HG03108 (cell line): ENCODE measurements around the gene PKP1.

Experiments used
- ATAC-seq: cut with Tn5 transposase; IDR thresholded peaks from one replicate; pipeline ENCODE4 v1.9.1; 2021; ENCODE audit warnings: moderate library complexity; ENCODE audit not compliant: unreplicated experiment

PKP1 gene

DNA sequence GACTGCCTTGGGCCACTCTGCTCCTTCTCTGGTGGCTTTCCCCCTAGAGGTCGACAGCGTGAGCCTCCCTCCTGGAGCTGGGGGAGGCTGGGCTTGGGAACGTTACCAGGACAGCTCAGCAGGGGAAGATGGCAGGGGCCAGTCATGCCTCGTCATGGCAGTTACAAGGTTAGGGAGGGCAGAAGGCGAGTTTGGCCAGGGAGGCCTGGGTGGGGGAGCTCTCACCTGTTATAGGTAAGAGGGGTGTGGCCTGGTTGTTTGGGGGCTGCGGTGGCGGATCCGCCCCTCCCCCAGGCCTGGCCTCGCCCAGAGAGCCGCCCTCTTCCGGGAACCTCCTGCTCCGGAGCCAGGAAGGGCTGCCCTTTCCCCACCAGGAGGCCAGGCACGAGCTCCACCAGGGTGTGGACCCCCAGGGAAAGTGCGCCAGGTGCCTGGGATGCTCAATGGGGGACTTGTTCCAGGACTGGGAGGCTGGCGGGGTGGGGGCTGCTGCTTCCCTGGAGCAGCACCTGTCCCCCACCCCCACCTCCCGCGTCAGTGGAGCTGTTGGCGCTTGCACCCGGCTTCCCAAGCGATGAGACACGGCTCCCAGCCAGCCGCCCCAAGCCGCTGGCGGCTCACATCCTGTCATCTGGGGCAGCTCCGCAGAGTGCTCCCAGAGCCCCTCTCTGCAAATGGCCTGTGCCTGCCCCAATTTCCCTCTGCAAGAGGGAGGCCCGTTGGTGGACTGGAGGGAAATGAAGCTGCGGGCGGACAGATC, 23.6 kb upstream of the PKP1 start:
- ATAC-seq, result no peak

DNA sequence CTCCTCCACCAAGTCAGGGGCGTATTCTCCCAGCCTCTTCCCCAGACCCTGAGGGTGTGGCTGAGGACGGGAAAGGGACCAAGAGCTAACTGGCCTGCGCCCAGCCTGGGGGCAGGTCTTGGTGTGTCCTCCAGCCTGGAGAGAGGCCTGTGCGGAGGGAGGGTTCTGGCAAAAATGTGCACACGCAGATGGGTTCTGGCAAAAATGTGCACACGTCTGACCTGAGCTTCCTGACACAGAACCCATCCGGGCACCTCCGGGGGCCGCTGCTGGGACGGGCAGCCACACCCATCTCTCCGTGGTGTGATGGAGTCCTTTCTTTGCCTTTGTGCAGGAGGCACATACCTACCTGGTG, 23.1 kb upstream of the PKP1 start:
- no peak for ATAC-seq

DNA sequence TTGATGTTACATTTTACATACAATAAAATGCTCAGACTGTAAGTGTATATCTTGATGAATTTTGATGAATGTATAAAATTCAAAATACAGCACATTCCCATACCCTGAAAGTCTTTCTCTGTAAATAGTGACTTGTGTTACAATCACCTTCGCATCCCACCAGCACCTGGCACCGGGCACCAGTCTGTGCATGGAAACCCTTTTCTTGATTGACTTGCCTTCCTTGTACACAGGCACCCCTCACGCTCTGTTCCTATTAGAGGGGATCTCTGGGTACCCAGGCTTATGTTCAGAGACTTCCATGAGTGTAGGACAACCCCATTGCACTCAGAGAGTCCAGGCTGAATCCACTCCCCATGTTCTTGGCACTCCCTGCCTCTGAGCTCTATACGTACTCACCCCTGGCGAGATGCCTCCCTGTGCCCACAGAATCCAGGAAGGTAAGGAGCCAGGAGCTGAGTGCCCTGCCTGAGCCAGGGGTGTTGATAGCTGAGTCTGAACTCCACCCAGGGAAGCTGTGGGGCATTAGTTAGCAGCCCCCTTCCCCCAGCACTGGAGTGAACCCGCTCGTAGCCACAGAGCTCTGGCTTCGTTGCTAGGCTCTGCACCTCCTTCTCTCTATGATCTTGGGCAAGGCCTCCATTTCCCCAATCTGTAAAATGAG, 22.5 kb upstream of the PKP1 start:
- ATAC-seq, result no peak

DNA sequence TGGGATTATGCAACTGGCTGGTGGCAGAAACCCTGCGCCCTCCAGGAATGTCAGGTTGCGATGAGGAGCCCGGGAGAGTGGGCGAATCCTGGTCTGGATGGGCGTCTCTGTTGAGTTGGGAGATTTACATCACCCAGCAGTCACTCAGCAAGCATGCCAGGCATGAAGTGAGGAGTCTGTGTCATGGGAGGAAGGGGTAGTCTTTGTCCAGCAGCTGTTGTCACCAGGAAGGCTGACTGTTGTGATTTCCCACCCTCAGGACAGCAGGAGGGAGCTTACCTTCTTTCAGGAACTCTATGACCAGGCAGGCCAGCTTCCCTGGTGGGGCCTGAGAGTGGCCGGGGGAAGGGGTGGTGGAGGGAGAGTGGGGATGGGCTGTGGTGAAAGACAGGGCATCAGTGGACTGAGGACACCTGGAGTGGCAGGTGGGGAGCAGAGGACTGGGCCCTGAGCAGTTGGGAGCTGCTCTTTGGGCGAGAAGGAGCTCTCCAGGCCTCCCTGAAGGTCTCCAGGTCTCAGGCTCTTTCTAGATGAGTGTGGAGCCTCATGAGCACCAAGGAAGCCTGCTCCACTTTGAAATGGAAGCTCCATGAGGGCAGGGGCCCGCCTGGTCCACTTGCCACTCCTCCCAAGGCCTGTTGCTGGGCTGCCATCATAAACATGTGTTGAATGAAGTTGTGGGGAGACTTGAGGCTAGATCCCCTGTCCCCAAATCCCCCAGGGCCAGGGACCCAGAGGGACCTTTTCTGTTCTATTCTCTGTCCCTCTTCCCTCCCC, 21.3 kb upstream of the PKP1 start:
- no peak for ATAC-seq

DNA sequence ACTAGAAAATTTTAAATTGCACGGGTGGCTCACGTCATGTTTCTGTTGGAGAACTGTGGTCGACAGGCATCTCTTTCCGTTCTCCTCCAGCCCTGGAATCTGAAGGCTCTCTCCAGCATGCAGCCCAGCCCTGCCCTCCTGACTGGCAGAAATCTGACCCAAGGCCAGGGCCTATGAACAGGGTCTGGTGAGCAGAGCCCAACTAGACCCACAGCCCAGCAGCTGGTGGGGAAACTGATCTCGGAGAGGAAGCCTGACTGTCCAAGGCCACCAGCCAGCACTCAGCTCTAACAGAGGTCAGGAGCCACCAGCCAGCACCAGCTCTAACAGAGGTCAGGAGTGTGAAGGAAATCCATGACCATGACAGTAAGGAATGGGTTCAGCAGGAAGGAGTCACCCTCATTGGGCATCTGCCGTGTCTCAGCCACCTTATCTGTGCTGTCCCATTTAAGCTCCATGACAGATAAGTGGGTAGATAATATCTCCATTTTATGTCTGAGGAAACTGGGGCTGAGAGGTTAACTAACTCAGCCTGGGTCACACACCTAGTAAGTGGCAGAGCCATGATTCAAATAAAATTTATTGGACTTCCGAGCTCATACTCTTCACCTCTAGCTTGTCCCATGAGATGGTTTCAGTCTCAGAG, 20.2 kb upstream of the PKP1 start:
- ATAC-seq, result no peak

DNA sequence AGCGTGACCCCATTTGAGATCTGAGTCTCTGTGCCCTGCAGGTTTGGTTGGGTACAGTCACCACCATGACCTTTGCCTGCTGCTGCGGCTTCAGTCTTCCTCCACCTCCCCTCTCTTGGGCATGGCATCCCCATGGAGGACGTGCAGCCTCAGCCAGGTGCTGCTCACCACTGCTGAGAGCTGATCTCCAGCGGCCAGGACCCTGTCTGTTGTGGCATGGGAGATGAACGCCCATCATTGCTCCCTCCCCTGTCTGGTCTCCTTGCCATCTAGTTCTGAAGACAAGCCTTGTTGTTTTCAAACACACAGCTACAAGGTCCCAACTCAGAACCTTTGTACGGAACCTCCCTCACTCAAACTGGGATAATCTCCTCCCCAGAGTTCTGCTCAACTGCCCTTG, 19.2 kb upstream of the PKP1 start:
- ATAC-seq, result no peak

DNA sequence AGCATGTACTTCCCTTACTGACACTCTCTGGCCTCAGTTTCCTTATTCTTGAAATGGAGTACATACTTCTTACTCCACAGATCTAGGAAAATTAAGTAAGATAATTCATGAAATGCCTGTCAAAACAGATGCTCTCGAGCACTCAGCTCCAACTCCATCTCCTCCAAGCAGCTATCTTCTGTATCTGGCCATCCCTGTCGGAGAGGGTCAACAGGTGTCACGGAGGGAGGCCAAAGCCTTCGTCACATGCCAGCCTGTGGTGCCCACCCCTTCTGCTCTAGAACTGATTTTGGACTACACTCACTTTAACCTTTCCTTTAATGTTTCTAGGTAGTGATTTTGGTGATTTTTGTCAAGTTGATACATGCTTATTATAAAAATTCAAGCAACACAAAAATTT, 18.8 kb upstream of the PKP1 start:
- no peak for ATAC-seq

DNA sequence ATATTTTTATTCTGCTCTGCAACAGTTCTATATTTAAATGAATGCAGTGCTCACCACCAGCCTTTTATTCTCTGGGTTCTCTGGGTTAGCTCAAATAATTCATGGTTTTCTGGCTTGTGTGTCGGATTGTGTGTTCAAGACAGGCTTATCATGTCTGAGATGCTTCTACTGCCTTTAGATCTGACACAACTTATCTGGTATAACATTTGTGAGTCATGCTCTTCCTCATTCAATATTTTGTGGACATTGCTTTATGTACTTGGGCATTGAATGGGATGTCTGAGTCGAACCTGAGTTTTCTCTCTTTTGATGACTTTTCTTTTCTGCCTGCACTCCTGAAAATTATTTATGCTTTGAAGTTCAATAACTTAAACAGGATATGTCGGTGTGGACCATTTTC, 17.6 kb upstream of the PKP1 start:
- no peak for ATAC-seq

DNA sequence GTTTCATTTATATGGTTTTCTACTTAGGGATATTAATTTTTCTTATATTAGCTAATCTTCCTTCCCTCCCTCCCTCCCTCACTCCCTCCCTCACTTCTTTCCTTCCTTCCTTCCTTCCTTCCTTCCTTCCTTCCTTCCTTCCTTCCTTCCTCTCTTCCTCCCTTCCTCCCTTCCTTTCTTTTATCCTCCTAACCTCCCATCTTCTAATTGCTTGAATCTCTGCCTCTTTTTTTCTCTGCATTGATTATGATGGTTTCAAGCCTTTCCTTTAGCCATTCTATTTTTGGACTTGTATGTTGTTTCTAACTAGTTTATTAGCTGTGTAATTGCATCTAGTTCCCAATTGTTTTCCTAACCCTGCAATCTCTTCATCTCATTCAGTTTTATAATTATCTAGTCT, 17.0 kb upstream of the PKP1 start:
- ATAC-seq, result no peak

DNA sequence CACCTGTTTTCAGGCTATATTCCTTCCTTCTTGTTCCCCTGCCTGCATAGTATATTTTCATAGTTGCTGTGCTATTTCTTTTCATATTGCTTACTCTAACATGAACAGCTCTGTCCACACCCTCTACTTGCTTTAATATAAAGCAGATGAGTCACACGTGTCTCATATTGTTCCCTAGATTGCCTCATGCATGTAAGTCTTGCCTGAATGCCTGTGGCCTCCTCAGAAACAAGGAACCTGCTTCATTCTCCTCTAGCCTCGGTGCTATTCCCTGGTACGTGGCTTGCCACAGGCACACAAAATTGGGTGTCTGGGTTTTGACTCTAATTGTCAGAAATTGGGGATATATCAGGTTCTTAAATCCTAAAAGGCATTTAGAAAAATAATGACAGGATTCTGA, 16.5 kb upstream of the PKP1 start:
- no peak for ATAC-seq

DNA sequence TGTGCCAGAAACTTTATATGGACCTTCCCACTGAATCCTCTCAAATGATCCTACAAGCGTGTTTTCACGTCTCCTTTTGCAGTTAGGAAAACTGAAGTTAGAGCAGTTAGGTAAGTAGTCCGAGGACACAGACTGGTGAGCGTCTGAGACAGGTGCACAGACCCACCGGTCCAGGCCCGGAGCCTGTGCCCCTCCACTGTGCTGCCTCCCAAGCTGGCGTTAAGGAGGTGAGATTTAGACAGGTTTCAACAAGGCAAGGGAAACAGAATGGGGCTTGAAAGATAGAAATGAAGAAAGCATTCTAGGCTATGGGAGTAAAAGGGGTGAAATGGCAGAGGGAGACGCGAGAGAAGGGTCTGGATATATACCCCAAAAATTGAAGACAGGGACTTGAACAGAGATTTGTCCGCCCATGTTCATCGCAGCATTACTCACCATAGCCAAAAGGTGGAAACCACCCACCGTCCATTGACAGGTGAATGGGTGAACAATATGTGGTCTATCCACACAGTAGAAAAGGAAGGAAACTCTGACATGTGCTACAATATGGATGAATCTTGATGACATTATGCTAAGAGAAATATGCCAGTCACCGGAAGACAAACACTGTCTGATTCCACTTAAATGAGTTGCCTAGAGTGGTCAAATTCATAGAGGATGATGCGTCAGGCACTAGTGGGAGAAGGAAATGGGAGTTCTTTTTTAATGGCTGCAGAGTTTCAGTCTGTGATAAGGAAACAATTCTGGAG, 15.7 kb upstream of the PKP1 start:
- ATAC-seq, result no peak

DNA sequence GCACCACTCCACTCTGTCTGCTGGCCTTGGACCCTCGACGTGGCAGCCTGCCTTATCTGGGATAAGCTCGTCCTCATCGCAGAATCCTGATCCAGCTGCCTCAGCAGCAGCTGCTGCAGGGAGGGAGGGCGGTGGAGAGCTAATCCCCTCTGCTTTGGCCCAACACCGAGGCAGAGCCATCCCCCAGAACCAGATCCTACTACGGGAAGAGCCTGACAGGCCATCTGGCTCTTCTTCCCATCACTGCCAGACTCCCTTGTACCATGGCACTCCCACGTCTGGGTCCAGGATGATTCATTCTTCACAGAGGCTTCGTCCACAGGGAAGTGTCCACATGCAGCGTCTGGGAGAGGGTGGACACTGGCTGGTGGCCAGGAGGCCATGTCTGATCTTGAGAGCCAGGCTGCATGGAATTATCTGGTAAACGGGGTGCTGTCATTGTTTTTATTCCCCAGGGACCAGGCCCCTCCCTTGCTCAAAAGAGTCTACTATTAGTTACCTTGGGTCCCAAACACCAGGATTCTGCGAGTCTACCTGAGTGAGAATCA, 14.6 kb upstream of the PKP1 start:
- ATAC-seq, result no peak

DNA sequence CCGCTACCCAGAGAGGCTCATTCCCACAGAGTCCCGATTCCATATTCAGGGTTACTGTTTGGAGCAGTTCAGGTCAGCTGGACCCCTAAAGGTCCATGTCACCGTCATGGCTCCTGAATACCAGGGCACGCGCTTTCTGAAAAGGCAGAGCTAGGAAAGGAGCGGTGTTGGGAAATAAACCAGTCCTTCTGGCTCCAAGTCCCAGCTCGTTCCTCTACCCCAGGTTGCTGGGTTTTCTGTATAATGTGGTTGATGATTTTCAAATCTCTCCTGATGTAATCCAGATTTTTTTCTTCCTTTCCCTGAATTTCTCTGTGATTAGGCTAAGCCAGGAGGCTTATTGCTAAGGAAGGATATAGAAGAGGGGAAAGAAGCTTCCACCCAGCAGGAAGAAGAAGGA, 14.0 kb upstream of the PKP1 start:
- ATAC-seq, result no peak

DNA sequence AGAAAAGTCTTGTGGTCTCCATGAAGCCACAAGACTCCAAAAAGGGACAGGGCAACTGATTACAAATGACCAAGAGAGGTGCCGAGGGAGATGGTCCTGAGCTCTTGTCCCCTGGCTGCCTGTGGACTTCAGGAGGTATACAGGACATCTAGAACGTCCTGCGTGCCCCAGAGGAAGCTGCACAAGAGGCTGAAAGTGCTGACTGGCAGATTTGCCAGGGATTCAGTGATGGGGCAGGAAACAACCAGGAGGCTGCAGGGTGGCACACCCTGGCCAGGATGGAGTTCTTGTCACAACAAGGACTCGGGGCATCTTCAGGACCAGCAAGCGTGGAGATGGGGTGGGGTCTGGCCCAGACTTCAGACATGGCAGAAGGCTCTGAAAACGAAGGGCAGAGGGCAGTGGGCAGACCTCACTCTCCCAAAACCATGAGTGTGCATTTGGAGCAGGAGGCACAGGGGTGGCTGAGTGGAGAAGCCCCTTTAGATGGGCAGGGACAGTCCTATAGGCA, 13.4 kb upstream of the PKP1 start:
- ATAC-seq, result no peak

DNA sequence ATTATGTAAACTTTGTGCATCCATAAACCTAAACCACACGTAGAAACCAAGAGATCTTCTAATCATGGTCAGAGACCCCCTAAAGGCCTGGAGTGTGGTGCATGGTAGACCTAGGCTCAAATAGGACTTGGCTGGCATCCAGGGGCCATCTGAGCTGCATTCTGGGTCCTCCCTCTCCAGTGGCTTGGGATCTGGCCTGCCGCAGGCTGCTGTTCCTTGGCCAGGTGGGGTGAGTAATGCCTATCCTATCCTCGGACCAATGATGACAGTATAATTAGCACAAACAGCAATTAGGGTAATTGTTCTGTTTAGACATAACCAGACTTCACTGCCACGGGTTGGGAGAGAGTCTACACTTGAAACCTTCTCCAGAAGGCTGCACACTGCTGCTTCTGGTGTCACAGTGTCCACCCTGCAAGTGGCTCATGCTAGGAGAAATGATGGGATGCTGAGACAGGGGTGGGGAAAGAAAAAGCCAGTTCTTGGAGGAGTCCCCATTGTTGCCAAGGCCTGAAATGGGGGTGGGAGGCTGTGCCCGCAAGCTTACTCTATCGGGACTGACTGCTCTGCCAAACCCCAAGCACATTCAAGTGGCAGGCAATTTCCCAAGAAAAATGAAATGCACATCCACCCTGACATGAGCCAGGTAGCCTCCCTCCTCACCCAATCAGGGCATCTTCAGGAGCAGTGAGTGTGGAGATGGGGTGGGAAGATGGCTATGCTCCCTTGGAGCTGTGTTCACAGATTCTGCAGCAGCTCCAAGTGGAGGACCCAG, 12.5 kb upstream of the PKP1 start:
- no peak for ATAC-seq

DNA sequence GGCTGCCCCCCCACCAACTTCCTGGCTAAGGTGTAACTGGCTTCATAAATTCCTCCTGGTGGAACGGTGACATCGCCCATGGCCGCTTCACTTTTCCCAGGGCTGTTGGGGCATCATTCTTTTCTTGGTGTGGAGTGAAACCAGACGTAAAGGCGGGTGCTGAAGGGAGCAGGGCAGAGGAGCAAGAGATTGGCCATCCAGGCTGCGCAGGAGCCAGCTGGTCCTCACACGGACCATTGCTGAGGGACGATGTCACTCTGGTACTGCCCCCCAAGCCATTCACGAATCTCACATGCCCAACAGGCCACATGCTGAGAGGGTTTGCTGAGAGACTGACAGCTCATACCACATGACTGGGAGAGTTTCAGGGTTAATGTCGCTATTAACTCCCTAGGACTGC, 10.5 kb upstream of the PKP1 start:
- ATAC-seq, result no peak

DNA sequence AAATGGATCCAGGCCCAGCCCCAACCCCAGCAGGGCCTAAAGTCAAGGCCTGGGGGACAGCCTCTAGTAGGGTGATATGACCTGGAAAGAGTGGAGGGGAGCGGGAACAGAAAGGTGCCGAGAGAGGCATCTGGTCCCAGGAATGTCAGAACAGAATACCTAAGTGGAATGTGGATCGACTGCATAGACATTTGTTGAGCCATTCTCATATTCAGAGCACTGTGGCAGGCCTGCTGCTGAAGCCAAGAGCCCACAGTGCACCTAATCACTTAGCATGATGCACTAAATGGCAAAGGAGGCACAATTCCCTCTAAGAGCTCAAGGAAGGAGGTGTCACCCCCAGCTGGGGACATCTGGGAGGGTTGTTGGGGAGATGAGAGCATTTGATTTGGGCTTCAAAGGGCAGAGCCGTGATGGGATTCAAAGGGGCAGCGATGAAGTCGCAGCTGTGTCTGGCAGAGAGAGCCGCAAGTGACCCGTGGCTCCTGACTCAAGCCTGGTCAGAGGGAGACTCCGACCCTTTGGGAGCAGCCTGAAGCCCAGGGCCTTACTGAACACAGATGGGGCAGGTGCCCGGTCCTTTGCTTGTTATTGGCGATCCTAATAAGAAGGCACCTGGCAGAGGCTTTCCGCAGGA, 8.6 kb upstream of the PKP1 start:
- ATAC-seq, result no peak

DNA sequence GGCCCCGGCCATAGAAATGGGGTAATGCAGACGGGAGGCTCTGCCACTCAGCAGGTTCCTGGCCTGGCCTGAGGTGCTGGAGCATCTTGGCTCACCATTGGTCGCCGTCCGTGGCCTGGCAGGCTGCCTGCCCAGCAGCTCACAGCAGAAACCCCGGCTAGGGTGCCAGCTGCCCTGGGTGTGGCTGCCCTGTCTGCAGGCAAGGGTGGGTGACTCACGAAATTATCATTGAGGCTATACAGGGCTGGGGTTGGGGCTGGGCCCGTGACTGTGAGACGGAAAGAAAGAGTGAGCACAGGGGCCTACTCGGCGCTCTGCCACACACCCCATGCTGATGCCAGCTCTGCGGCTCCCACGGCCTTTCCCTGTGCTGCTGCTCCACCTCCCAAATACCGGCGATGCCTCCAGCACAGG, 8.0 kb upstream of the PKP1 start:
- no peak for ATAC-seq

DNA sequence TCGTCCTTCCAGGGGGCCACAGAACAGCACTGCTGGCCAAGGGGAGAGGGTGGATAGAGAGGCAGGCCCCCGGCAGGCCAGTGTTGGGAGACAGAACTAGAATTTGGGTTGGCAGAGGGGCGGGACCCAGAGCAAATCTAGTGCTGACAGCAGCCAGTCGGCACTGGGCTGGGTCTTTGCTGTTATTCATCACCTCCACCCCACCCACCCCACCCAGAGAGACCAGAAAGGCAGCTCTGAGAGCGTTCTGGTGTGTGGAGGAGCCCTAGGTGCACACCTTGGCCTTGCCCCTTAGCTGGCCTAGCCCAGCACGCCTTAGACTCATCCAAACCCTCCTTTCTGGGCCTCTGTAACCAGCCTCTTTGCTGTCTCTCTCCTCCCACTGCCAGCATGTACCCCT, 6.4 kb upstream of the PKP1 start:
- ATAC-seq, result no peak
